Body of pancreas (tissue), 4 donors: ENCODE data around the gene PSMG3.

ENCODE experiments used
- CTCF ChIP-seq, 7 experiments: fragments of 450-650 bp in 4 of 7; fragments of 200-600 bp in 3 of 7; sonication (generic) in 3 of 7; IDR thresholded peaks; one replicate each; pipeline ENCODE4 v1.5.1; 2016 to 2019; ENCODE audit warnings: antibody characterized with exemption in 7 of 7
- POLR2A ChIP-seq, 3 donors: fragments of 450-650 bp; IDR thresholded peaks; one replicate each; pipeline ENCODE4 v1.6.1; 2016; ENCODE audit warnings: antibody characterized with exemption in 3 of 3, mild to moderate bottlenecking in 2 of 3

GRCh38 chr7:1563981-1564602 lies 5.7 kb downstream of the PSMG3 start:
- TF ChIP-seq POLR2A (IDR thresholded peaks at IDR 0.05) = no peak
- no peak for TF ChIP-seq CTCF (IDR thresholded peaks at IDR 0.05)
